ENCODE results near the gene KRT33A.

KRT33A gene

DNA sequence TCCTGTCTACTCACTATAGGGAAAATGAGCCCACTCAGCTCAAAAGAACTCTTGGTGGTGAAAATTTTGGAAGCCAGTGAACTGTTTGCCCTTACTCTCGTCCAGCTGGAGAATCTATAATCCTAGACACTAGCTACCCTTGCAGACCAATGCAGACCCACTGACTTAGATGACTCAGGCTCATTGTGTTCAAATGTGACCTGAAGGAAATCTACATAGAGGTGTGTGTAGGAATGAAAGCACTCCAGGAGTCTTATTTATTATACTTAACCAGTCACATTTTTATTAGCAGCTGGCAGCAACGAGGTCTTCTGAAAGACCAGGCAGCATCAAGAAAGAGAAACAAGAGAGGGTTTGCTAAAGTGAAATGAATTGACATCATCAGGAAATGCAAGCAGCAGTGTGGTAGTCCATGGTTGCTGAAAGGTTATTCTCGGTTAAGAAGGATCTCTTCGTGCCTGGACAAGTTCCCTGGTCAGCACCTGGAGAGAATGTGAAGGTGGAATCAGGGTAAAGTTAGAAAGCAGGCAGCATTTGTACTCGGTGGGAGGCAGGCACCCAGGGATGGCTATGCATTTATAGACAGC lies 49.3 kb downstream of the KRT33A start:
- no peak for DNase-seq

DNA sequence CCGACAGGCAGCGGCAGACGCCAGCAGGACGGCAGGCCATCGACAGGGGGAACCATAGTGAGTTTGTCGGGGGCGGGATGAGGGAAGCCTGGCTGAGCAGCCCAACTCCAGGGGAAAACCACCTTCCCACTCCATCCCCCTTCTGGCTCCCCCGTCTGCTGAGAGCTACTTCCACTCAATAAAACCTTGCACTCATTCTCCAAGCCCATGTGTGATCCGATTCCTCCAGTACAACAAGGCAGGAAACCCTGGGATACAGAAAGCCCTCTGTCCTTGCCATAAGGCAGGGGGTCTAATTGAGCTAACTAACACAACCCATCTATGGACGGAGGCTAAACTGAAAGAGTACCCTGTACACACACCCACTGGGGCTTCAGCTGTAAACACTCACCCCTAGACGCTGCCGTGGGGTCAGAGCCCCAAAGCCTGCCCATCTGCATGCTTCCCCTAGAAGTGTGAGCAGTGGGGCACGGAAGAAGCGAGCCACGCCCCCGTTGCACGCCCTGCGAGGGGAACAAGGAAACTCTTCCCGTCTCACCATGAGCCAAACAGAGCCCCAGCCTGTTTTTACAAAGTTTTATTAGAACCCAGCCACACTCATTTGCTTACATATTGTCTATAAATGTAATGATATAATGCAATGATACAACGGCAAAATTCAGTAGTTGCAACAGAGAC lies 52.0 kb downstream of the KRT33A start:
- no peak for DNase-seq

DNA sequence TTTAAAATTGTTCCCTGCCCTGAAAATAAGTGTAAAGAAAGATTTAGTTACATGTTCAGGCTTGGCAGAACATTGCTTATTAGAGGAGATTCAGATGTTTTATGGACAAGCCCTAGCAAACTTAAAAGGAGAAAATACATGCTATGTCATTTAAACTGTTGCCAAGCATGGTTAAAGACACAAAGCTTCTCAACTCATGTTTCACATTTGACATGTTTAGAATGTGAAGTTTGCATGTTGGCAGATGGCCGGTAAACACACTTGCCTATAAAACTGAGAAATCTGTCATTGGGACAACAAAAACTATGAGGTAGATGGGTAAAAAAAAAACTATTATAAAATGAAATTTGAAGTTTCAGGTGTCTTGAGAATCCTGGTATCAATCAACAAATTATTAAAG lies 53.8 kb downstream of the KRT33A start:
- no peak for DNase-seq
